Neural progenitor cell (in vitro differentiated cells): ENCODE measurements around the gene TTC24. TPM values are rescaled to one million over a fixed set of nuclear protein-coding genes. Genes with fewer than 3 reads are reported as not detected.

Experiments used
- DNase-seq: peaks from one replicate; pipeline ENCODE4 v3.0.0-alpha.2; 2016; ENCODE audit warnings: low spot score
- H2AFZ ChIP-seq: fragments of 200-600 bp; sonication (generic); replicated peaks from 2 replicates; pipeline ENCODE4 v1.6.1; 2016; ENCODE audit warnings: antibody characterized with exemption
- H3F3A ChIP-seq: fragments of 200-600 bp; sonication (generic); 2 replicates; pipeline ENCODE4 v1.6.1; 2016; ENCODE audit warnings: antibody characterized with exemption, low read depth
- H3K27ac ChIP-seq: fragments of 200-600 bp; sonication (generic); 2 replicates; pipeline ENCODE4 v1.5.1; 2016; ENCODE audit warnings: mild to moderate bottlenecking
- H3K27me3 ChIP-seq: fragments of 200-600 bp; sonication (generic); 2 replicates; pipeline ENCODE4 v1.6.1; 2016; ENCODE audit warnings: mild to moderate bottlenecking, moderate library complexity
- H3K36me3 ChIP-seq: fragments of 200-600 bp; sonication (generic); 2 replicates; pipeline ENCODE4 v1.5.1; 2016
- H3K4me1 ChIP-seq: fragments of 200-600 bp; sonication (generic); 2 replicates; pipeline ENCODE4 v1.6.1; 2016; ENCODE audit warnings: mixed run types
- H3K4me2 ChIP-seq: fragments of 200-600 bp; sonication (generic); 2 replicates; pipeline ENCODE4 v1.6.1; 2016
- H3K4me3 ChIP-seq: fragments of 200-600 bp; sonication (generic); 2 replicates; pipeline ENCODE4 v1.5.1; 2016
- H3K79me2 ChIP-seq: fragments of 200-600 bp; sonication (generic); 2 replicates; pipeline ENCODE4 v1.6.1; 2016; ENCODE audit warnings: low read depth
- H3K9ac ChIP-seq: fragments of 200-600 bp; sonication (generic); 2 replicates; pipeline ENCODE4 v1.6.1; 2016
- H3K9me3 ChIP-seq: fragments of 200-600 bp; sonication (generic); 2 replicates; pipeline ENCODE4 v1.5.1; 2016; ENCODE audit warnings: low read depth
- H4K20me1 ChIP-seq: fragments of 200-600 bp; sonication (generic); 2 replicates; pipeline ENCODE4 v1.6.1; 2016; ENCODE audit warnings: low read depth
- H3K27ac Mint-ChIP-seq: 3 replicates; pipeline ENCODE4 v1.8.0; 2021; ENCODE audit warnings: mixed read lengths
- H3K27me3 Mint-ChIP-seq: 2 replicates; pipeline ENCODE4 v1.8.0; 2022; ENCODE audit warnings: low read depth, mild to moderate bottlenecking, inconsistent platforms, moderate library complexity, mixed read lengths; ENCODE audit not compliant: insufficient read depth
- H3K36me3 Mint-ChIP-seq: 3 replicates; pipeline ENCODE4 v1.8.0; 2021; ENCODE audit warnings: mixed read lengths
- H3K4me1 Mint-ChIP-seq: 3 replicates; pipeline ENCODE4 v1.8.0; 2021; ENCODE audit warnings: mixed read lengths
- H3K4me3 Mint-ChIP-seq: 3 replicates; pipeline ENCODE4 v1.8.0; 2021; ENCODE audit warnings: mild to moderate bottlenecking, moderate library complexity, mixed read lengths
- H3K9me3 Mint-ChIP-seq: 3 replicates; pipeline ENCODE4 v1.8.0; 2020; ENCODE audit warnings: mixed read lengths
- EZH2 ChIP-seq: fragments of 200-600 bp; sonication (generic); IDR thresholded peaks from 2 replicates; pipeline ENCODE4 v1.6.1; 2017; ENCODE audit warnings: antibody characterized with exemption, mild to moderate bottlenecking, moderate library complexity
- EZH2phosphoT487 ChIP-seq: fragments of 200-600 bp; sonication (generic); IDR thresholded peaks from 2 replicates; pipeline ENCODE4 v1.6.1; 2017; ENCODE audit warnings: antibody characterized with exemption
- total RNA-seq: library from RNA; depleted of rRNA; stranded (reverse); fragments of >200 nt; gene quantifications from 2 replicates; pipeline ENCODE4 v1.2.3, GENCODE V29; 2015; ENCODE audit warnings: low replicate concordance
- TF ChIP-seq, protein P1 (sequence below): fragments of 200-600 bp; sonication (generic); IDR thresholded peaks from 2 replicates; pipeline ENCODE4 v1.5.1; 2017; ENCODE audit warnings: antibody characterized with exemption, mild to moderate bottlenecking

The TTC24 gene
- total RNA-seq, 1 donor from 2014 or later, result not detected

GRCh38 chr1:156550346-156550745, 29.2 kb upstream of the TTC24 start:
- Histone ChIP-seq H4K20me1 (no peaks in the 10 kb centered on the region), H3K4me1 (no peaks in the 10 kb centered on the region), H3K27ac (no peak overlapping the region), H3K4me3 (no peak overlapping the region), H3K9ac (no peak overlapping the region), H3K27me3 (no peaks in the 10 kb centered on the region), H3F3A (no peaks in the 10 kb centered on the region), H3K4me2 (no peak overlapping the region), H3K79me2 (no peaks in the 10 kb centered on the region), H2AFZ (no peak overlapping the region), H3K36me3 (no peaks in the 10 kb centered on the region), H3K9me3 (no peaks in the 10 kb centered on the region)
- Mint-ChIP-seq H3K4me3 (no peak overlapping the region), H3K27ac (no peak overlapping the region), H3K9me3 (no peaks in the 10 kb centered on the region), H3K36me3 (peaks cover 26% of the 10 kb centered on the region), H3K4me1 (no peaks in the 10 kb centered on the region), H3K27me3 (peaks cover 9% of the 10 kb centered on the region)
- no peak for DNase-seq
- TF ChIP-seq EZH2phosphoT487, result no peak
- no peak for TF ChIP-seq EZH2
- TF ChIP-seq, protein P1, sequence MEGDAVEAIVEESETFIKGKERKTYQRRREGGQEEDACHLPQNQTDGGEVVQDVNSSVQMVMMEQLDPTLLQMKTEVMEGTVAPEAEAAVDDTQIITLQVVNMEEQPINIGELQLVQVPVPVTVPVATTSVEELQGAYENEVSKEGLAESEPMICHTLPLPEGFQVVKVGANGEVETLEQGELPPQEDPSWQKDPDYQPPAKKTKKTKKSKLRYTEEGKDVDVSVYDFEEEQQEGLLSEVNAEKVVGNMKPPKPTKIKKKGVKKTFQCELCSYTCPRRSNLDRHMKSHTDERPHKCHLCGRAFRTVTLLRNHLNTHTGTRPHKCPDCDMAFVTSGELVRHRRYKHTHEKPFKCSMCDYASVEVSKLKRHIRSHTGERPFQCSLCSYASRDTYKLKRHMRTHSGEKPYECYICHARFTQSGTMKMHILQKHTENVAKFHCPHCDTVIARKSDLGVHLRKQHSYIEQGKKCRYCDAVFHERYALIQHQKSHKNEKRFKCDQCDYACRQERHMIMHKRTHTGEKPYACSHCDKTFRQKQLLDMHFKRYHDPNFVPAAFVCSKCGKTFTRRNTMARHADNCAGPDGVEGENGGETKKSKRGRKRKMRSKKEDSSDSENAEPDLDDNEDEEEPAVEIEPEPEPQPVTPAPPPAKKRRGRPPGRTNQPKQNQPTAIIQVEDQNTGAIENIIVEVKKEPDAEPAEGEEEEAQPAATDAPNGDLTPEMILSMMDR, result no peak

- TF ChIP-seq, protein P1, result no peak
- TF ChIP-seq EZH2phosphoT487, result no peak
- no peak for TF ChIP-seq EZH2
- Mint-ChIP-seq H3K4me1 (no peaks in the 10 kb centered on the region), H3K4me3 (no peak overlapping the region), H3K27me3 (peaks cover 9% of the 10 kb centered on the region), H3K9me3 (no peaks in the 10 kb centered on the region), H3K27ac (no peak overlapping the region), H3K36me3 (peaks cover 26% of the 10 kb centered on the region)
- H3K9me3 ChIP-seq, result no peaks in the 10 kb centered on the region
- no peaks in the 10 kb centered on the region for H4K20me1 ChIP-seq
- H3K4me2 ChIP-seq, result no peak overlapping the region
- H3K36me3 ChIP-seq, result no peaks in the 10 kb centered on the region
- H3K4me3 ChIP-seq, result no peak overlapping the region
- no peak overlapping the region for H2AFZ ChIP-seq
- no peaks in the 10 kb centered on the region for H3K27me3 ChIP-seq
- H3F3A ChIP-seq, result no peaks in the 10 kb centered on the region
- H3K79me2 ChIP-seq, result no peaks in the 10 kb centered on the region
- no peak overlapping the region for H3K9ac ChIP-seq
- DNase-seq, result no peak
- H3K27ac ChIP-seq, result no peak overlapping the region
- H3K4me1 ChIP-seq, result no peaks in the 10 kb centered on the region
Observed at GRCh38 chr1:156551066-156551643, 28.4 kb upstream of the TTC24 start.

GRCh38 chr1:156551869-156552268, 27.7 kb upstream of the TTC24 start:
- Histone ChIP-seq H3K27me3 (no peaks in the 10 kb centered on the region), H3K4me3 (no peak overlapping the region), H3K9ac (no peak overlapping the region), H2AFZ (no peak overlapping the region), H3K27ac (no peak overlapping the region), H4K20me1 (no peaks in the 10 kb centered on the region), H3F3A (no peaks in the 10 kb centered on the region), H3K36me3 (no peaks in the 10 kb centered on the region), H3K79me2 (no peaks in the 10 kb centered on the region), H3K9me3 (no peaks in the 10 kb centered on the region), H3K4me2 (no peak overlapping the region), H3K4me1 (no peaks in the 10 kb centered on the region)
- Mint-ChIP-seq H3K27me3 (peaks cover 12% of the 10 kb centered on the region), H3K36me3 (peaks cover 23% of the 10 kb centered on the region), H3K4me3 (no peak overlapping the region), H3K27ac (no peak overlapping the region), H3K9me3 (no peaks in the 10 kb centered on the region), H3K4me1 (no peaks in the 10 kb centered on the region)
- no peak for DNase-seq
- TF ChIP-seq, protein P1, result no peak
- no peak for TF ChIP-seq EZH2
- no peak for TF ChIP-seq EZH2phosphoT487
